Breast epithelium (tissue), 4 donors: Measurements from ENCODE around the gene IGF1R. TPM values are rescaled to one million over a fixed set of nuclear protein-coding genes. Genes with fewer than 3 reads are reported as not detected.
A peak's percentile ranks its signal among the peaks of the same experiment; 100 is the strongest.

Experiments used
- DNase-seq, 2 donors: peaks; one replicate each; pipeline ENCODE4 v3.0.0-alpha.2; 2019; ENCODE audit warnings: low spot score in 2 of 2
- H3K27ac ChIP-seq, 2 donors: fragments of 200-600 bp; sonication (generic) in 1 of 2; one replicate each; pipeline ENCODE4 v1.5.1; 2016 to 2019; ENCODE audit warnings: mild to moderate bottlenecking in 1 of 2
- H3K27me3 ChIP-seq, 2 donors: fragments of 200-600 bp; sonication (generic) in 1 of 2; one replicate each; pipeline versions ENCODE4 v1.5.1 to v1.6.0; 2017 to 2019; ENCODE audit warnings: control low read depth in 1 of 2, mild to moderate bottlenecking in 1 of 2
- H3K36me3 ChIP-seq: fragments of 200-600 bp; one replicate; pipeline ENCODE4 v1.5.1; 2019
- H3K4me1 ChIP-seq, 2 donors: fragments of 200-600 bp; sonication (generic); one replicate each; pipeline ENCODE4 v1.5.1; 2016 to 2019; ENCODE audit warnings: control low read depth in 1 of 2
- H3K4me3 ChIP-seq, 3 donors: fragments of 200-600 bp; sonication (generic); 1 replicate in 2 of 3; 2 replicates in 1 of 3; pipeline ENCODE4 v1.5.1; 2016 to 2019; ENCODE audit warnings: mild to moderate bottlenecking in 3 of 3, moderate library complexity in 2 of 3
- H3K9me3 ChIP-seq, 2 donors: fragments of 200-600 bp; sonication (generic) in 1 of 2; one replicate each; pipeline ENCODE4 v1.5.1; 2016 to 2019; ENCODE audit warnings: control low read depth in 1 of 2
- POLR2A ChIP-seq: fragments of 450-650 bp; IDR thresholded peaks from one replicate; pipeline ENCODE4 v1.6.1; 2016; ENCODE audit warnings: antibody characterized with exemption, mild to moderate bottlenecking, moderate library complexity
- POLR2AphosphoS5 ChIP-seq, 3 donors: sonication (generic); formaldehyde crosslinking; IDR thresholded peaks; one replicate each; pipeline ENCODE4 v1.6.1; 2017; ENCODE audit warnings: antibody characterized with exemption in 3 of 3
- intact Hi-C: fragments of 100-400 bp; cut with DNase I; formaldehyde crosslinking; loops from one replicate; pipeline ENCODE4 v1.15.1; 2023; ENCODE audit warnings: low total_unique reads
- total RNA-seq, 3 donors: library from RNA; depleted of rRNA; stranded (reverse); fragments of >200 nt; gene quantifications; one replicate each; pipeline ENCODE4 v1.1.0, GENCODE V29; 2016
- TF ChIP-seq, protein P1 (sequence below), 3 donors: fragments of 450-650 bp; IDR thresholded peaks; one replicate each; pipeline ENCODE4 v1.5.1; 2016 to 2017; ENCODE audit warnings: antibody characterized with exemption in 3 of 3, mild to moderate bottlenecking in 3 of 3, moderate library complexity in 3 of 3

Gene IGF1R
- total RNA-seq, 3 donors from 2014 or later: 61.8 to 146 (median 103) TPM

DNA sequence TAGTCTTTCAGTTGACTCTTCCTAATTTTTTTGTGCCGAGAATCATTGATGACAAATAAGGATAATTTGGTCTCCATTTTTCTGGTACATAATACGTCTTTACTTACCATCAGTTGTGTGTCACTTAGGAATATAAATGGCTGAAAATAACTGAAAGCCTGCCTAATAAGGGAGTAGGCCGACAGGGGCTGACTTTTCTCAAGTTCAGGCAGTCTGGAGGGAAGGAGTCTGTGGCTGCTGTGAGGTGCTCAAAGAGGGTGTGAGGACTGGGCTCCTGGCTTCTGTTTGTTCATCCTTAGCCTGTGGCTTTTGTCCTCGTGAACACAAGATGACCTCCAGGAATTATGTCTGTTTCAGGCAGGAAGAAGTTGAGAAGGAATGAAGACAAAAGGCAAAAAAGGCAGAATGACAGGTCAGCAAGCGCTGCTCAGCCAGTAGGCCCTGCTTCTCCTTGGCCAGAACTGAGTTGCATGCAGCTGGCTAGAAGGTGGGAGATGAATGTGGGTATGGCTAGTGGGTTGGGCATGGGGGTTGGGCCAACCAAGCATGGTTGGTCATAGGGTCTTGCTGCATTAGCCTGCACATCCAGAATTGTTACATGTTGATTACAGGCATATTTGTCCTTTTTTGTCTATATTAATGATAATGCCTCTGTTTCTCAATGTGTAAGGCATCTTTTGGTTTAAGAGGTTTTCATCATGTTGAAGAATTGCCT, 29.2 kb downstream of the IGF1R start:
- intact Hi-C loops: no loop called here
- H3K4me1 ChIP-seq: peaks cover 0 to 5% of the 10 kb centered on the region in 2 donors
- DNase-seq: no peak
- H3K27me3 ChIP-seq: no peaks in the 10 kb centered on the region
- H3K9me3 ChIP-seq: no peaks in the 10 kb centered on the region
- TF ChIP-seq POLR2AphosphoS5 (IDR thresholded peaks at IDR 0.05) (no peak), POLR2A (no peak)
- TF ChIP-seq, protein P1, sequence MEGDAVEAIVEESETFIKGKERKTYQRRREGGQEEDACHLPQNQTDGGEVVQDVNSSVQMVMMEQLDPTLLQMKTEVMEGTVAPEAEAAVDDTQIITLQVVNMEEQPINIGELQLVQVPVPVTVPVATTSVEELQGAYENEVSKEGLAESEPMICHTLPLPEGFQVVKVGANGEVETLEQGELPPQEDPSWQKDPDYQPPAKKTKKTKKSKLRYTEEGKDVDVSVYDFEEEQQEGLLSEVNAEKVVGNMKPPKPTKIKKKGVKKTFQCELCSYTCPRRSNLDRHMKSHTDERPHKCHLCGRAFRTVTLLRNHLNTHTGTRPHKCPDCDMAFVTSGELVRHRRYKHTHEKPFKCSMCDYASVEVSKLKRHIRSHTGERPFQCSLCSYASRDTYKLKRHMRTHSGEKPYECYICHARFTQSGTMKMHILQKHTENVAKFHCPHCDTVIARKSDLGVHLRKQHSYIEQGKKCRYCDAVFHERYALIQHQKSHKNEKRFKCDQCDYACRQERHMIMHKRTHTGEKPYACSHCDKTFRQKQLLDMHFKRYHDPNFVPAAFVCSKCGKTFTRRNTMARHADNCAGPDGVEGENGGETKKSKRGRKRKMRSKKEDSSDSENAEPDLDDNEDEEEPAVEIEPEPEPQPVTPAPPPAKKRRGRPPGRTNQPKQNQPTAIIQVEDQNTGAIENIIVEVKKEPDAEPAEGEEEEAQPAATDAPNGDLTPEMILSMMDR (IDR thresholded peaks at IDR 0.05): no peak
- no peak overlapping the region for H3K4me3 ChIP-seq
- H3K36me3 ChIP-seq: no peaks in the 10 kb centered on the region
- H3K27ac ChIP-seq: peak overlapping the region in 1 of 2 donors; percentile 27

DNA sequence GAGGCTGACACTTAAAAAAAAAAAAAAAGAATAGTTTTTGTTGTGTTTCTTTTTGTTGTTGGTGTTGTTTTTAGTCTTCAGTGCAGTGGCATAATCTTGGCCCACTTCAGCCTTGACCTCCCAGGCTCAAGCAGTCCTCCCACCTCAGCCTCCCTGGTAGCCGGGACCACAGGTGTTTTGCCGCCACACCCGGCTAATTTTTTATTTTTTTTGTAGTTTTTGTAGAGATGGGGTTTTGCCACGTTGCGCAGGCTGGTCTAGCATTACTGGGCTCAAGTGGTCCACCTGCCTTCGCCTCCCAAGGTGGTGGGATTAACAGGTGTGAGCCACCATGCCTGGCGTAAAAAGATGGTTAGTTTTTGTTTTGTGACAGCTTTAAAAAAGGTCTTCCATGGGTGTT, 30.1 kb downstream of the IGF1R start:
- no peak for DNase-seq
- H3K27ac ChIP-seq: no peak overlapping the region
- peaks cover 0 to 8% of the 10 kb centered on the region in 2 donors for H3K4me1 ChIP-seq
- H3K36me3 ChIP-seq: no peaks in the 10 kb centered on the region
- no peaks in the 10 kb centered on the region for H3K9me3 ChIP-seq
- no peak overlapping the region for H3K4me3 ChIP-seq
- TF ChIP-seq POLR2AphosphoS5 (IDR thresholded peaks at IDR 0.05): no peak
- TF ChIP-seq, protein P1 (IDR thresholded peaks at IDR 0.05): no peak
- TF ChIP-seq POLR2A: no peak
- intact Hi-C loops: no loop called here
- no peaks in the 10 kb centered on the region for H3K27me3 ChIP-seq

DNA sequence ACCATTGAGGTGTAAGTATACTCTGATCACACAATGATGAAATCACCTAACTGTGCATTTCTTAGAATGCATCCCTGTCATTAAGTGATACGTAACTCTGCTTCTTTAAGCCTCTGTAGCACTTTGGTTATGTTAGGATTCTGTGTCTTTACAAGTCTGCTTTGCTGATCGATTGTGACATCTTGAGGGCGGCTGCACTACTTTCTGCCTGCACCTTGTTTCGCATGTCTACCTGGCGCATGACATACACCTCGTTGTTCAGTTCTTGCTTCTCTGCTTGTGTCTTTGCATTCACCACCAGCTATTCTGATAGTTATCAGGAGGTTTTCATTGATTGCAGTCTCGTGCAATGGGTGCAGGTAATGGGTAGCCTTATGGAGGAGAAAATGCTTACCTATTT, 32.7 kb downstream of the IGF1R start:
- H3K9me3 ChIP-seq: no peaks in the 10 kb centered on the region
- H3K36me3 ChIP-seq: no peaks in the 10 kb centered on the region
- intact Hi-C loops: no loop called here
- no peaks in the 10 kb centered on the region for H3K27me3 ChIP-seq
- TF ChIP-seq POLR2AphosphoS5 (IDR thresholded peaks at IDR 0.05) (no peak), POLR2A (no peak)
- TF ChIP-seq, protein P1 (IDR thresholded peaks at IDR 0.05): no peak
- H3K4me3 ChIP-seq: no peak overlapping the region
- H3K4me1 ChIP-seq: peaks cover 7 to 20% of the 10 kb centered on the region in 2 donors
- DNase-seq: no peak
- H3K27ac ChIP-seq: no peak overlapping the region

DNA sequence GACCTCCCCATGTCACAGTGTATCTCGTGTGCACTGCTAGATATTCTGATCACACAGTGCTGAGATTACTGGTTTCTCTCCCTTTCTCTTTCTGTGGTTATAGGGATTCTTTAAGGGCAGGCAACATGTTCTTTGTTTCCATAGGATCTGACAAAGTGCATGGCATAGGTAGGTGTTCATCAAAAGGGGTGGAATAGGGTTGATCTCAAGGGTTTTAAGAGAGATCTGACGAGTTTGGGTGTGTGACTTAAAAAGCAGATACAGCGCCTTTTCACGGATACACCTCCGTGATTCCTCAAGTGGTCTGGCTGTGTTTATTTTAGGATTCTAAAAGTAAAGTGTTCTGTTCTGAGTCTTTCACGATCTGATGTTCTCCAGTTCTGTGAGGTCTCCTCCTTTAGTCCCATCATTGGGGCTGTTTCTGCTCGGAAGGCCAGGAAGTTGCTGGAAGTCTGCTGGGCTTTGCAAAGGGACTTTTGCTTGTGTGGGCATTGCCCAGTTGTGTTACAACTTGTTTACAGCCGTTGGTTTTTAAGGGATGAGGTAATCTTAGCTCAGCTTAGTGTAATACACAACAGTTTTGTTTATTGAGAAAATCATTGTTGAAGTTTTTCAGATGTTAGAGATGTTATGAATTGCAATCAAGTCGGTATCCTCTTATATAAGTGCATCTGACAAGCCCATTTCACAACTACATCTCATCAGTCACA, 34.8 kb downstream of the IGF1R start:
- peaks cover 7 to 15% of the 10 kb centered on the region in 2 donors for H3K4me1 ChIP-seq
- DNase-seq: no peak
- intact Hi-C loops: no loop called here
- H3K36me3 ChIP-seq: no peaks in the 10 kb centered on the region
- no peak overlapping the region for H3K4me3 ChIP-seq
- H3K27ac ChIP-seq: peak overlapping the region; percentile 41 to 53
- no peaks in the 10 kb centered on the region for H3K27me3 ChIP-seq
- TF ChIP-seq, protein P1 (IDR thresholded peaks at IDR 0.05): no peak
- no peak for TF ChIP-seq POLR2AphosphoS5 (IDR thresholded peaks at IDR 0.05)
- TF ChIP-seq POLR2A: no peak
- no peaks in the 10 kb centered on the region for H3K9me3 ChIP-seq

DNA sequence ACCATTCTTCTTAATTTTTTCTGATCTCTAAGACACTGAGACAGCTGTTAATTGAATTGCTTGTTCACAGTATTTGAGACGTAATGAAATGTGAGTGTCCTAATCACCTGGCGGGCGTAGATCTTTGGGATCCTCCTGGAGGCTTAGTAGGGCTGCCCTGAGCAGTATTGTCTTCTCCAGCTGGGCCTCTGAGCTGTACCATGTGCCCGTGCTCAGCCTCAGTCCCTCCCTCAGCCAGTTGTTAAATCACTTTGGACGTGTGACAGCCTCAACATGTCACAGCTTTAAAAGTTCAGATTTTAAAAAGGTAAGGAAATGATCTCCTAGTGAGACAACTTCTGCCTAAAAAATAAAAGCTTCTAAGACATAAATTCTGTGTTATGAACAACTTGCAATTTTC, 35.5 kb downstream of the IGF1R start:
- Histone ChIP-seq H3K9me3 (no peaks in the 10 kb centered on the region), H3K36me3 (no peaks in the 10 kb centered on the region), H3K4me3 (no peak overlapping the region), H3K27ac (peak overlapping the region; percentile 41 to 59), H3K27me3 (no peaks in the 10 kb centered on the region), H3K4me1 (peaks cover 7 to 15% of the 10 kb centered on the region in 2 donors)
- DNase-seq: no peak
- intact Hi-C loops: no loop called here
- no peak for TF ChIP-seq POLR2AphosphoS5 (IDR thresholded peaks at IDR 0.05)
- TF ChIP-seq POLR2A: no peak
- TF ChIP-seq, protein P1 (IDR thresholded peaks at IDR 0.05): no peak
